Measurements from ENCODE around the gene ADAMTSL5.

Gene ADAMTSL5

GRCh38 chr19:1513499-1514294 lies 878 bp upstream of the ADAMTSL5 start:
- in situ Hi-C loops (cut with MboI; ENCODE audit: low sequenced_read_pairs): no loop called here
- peaks cover under 1% of the 10 kb centered on the region; the same call in 1 of the 2 replicates for H3K9me3 ChIP-seq
- H3K4me3 ChIP-seq: peak overlapping the region; percentile 37
- no peaks in the 10 kb centered on the region; the same call in 1 of the 2 replicates for H3K36me3 ChIP-seq (replicated peaks)
- H3K4me1 ChIP-seq: peaks cover 6% of the 10 kb centered on the region; the same call in 1 of the 2 replicates
- no peaks in the 10 kb centered on the region for H3K27me3 ChIP-seq (ENCODE audit: low read depth)
- peak in 1 of 2 experiments; percentile 74 for DNase-seq (ENCODE audit: low spot score in 2 of 2)

DNA sequence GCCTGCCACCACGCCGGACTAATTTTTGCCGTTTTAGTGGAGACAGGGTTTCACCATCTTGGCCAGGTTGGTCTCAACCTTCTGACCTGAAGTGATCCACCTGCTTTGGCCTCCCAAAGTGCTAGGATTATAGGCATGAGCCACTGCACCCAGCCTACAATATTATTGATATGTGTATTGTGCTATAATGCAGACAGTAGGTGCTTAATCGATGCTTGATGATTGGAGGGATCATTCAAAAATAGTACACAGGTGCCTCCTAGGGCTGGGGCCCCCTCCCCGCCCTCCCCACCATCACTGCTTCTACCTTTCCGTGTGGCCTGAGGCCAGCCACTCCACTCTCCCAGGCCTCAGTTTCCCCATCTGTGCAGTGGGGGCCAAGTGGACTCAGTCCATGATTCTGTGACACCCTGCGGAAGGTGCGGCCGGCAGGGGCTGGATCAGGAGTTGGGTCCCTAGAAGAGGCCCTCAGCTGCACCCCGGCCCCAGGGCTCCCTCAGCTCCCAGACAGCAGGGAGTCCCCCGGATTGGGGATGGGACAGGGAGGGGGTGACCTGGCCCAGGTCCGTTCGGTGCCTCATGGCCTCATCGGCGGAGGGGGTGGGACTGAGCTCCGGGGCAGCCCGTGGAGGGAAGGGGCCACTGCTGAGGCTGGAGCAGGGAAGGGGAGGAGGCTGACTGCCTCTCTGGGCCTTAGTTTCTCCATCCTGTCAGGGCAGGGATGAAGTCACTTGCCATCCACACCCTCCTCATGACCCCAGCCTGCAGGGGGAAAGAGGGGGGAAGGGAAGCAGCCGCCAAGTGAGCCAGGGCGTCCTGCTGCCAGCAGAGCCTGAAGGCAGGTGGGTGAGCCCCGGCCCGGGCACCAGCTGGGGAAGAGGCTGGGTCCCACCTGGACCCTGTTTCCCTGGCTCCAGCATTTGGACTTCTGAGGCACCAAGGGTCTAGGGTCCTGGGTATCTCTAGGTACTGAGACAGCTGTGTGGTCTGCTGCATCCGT lies 1.2 kb downstream of the ADAMTSL5 start:
- Histone ChIP-seq H3K4me3 (no peak overlapping the region), H3K36me3 (replicated peaks) (no peaks in the 10 kb centered on the region; the same call in 1 of the 2 replicates), H3K9me3 (peaks cover 3% of the 10 kb centered on the region; the same call in 1 of the 2 replicates), H3K4me1 (peaks cover 12% of the 10 kb centered on the region), H3K27me3 (ENCODE audit: low read depth) (no peaks in the 10 kb centered on the region)
- DNase-seq (ENCODE audit: low spot score in 2 of 2): no peak
- in situ Hi-C loops (cut with MboI; ENCODE audit: low sequenced_read_pairs): no loop called here

DNA sequence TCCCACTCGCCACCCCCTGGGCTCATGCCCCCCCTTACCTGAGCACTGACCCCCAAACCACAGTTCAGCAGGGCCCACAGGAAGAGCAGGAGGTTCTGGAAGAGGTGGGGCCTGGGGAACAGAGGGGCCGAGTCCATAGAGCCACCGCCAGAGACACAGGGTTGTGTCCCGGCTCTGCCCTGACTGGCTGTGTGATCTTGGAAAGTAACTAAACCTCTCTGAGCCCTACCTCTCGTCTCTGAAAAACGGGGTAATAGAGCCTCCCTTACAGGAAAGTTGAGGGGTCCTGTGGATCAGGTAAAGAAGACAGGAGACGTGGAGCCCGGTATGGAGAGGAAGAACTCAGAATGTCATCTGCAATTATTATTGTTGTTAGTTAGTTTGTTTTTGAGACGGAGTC lies 2.0 kb downstream of the ADAMTSL5 start:
- peaks cover 12% of the 10 kb centered on the region for H3K4me1 ChIP-seq
- in situ Hi-C loops (cut with MboI; ENCODE audit: low sequenced_read_pairs): no loop called here
- H3K9me3 ChIP-seq: peaks cover 3% of the 10 kb centered on the region; the same call in 1 of the 2 replicates
- no peaks in the 10 kb centered on the region; the same call in 1 of the 2 replicates for H3K36me3 ChIP-seq (replicated peaks)
- H3K4me3 ChIP-seq: no peak overlapping the region
- DNase-seq (ENCODE audit: low spot score in 2 of 2): no peak
- no peaks in the 10 kb centered on the region for H3K27me3 ChIP-seq (ENCODE audit: low read depth)

DNA sequence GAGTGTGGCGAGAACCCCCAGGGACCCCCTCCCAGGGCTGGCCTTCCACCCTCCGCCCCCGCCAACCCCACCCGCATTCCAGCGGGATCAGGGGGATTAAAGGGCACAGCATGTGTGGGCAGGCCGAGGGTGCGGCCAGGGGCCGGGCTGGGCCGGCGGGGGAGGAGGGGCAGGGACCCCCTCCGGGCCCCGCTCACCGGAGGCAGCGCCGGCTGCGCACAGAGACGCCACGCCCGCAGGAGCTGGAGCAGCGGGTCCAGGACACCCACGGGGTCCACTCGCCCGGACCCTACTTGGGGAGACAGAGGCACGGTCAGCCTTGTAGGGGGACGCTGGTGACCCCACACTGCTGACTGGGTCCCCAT lies 2.4 kb downstream of the ADAMTSL5 start:
- Histone ChIP-seq H3K9me3 (peaks cover 3% of the 10 kb centered on the region; the same call in 1 of the 2 replicates), H3K4me1 (peaks cover 12% of the 10 kb centered on the region), H3K36me3 (replicated peaks) (no peaks in the 10 kb centered on the region; the same call in 1 of the 2 replicates), H3K4me3 (no peak overlapping the region), H3K27me3 (ENCODE audit: low read depth) (no peaks in the 10 kb centered on the region)
- in situ Hi-C loops (cut with MboI; ENCODE audit: low sequenced_read_pairs): no loop called here
- peak in 1 of 2 experiments; percentile 50 for DNase-seq (ENCODE audit: low spot score in 2 of 2)

DNA sequence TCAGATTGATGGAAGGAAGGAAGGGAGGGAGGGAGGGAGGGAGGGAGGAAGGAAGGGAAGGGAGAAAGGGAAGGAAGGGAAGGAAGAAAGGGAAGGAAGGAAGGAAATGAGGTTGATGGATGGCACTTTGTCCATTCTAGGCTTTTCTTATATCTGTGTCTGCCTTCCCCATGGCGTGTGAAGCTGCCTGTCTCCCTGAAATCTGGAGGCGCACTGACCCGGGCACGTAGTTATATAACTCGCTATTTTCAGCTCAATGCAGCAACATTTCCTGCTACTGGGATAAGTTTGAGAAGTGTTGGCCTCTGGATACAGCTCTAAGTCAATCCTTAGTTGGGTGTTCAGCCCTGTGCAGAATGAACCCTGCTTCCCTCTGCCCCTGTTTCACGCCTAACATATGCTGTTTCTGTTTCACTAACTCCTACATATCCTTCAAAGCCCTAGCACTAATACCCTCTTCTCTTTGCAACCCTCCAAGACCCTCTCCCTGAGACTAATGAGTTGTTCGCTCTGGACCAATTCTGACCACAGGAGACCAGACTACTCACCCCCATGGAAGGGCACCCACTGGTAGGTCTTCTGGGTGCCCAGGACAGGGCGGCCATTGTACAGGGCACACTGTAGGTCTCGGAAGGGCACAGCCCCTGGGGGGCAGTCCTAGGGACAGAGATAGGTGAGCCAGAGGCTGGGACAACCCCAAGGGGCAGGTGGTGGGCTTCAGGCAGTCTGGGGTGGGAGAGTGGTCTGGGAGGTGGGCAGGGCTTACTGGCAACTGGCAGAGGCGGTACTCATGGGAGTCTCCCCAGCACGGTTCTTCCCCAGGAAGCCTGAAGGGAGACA lies 3.0 kb downstream of the ADAMTSL5 start:
- Histone ChIP-seq H3K36me3 (replicated peaks) (no peaks in the 10 kb centered on the region; the same call in 1 of the 2 replicates), H3K27me3 (ENCODE audit: low read depth) (no peaks in the 10 kb centered on the region), H3K4me1 (peaks cover 12% of the 10 kb centered on the region), H3K4me3 (no peak overlapping the region), H3K9me3 (peaks cover 3% of the 10 kb centered on the region; the same call in 1 of the 2 replicates)
- DNase-seq (ENCODE audit: low spot score in 2 of 2): no peak
- in situ Hi-C loops (cut with MboI; ENCODE audit: low sequenced_read_pairs): no loop called here

DNA sequence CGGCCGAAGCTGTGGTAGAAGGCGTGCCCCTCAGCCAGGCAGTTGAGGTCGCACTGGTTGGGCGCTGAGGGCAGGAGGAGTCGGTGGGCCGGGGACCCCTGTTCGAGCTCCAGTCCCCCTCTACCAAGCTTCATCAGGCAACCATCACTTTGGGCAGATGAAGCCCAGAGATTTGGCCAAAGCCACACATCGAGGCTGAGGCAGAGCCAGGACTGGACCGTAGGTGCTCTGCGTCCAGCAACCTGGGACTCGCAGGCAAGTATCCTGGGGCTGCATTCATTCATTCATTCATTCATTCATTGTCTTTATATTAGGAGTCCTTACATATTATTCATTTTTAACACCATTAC lies 4.3 kb downstream of the ADAMTSL5 start:
- no peak for DNase-seq (ENCODE audit: low spot score in 2 of 2)
- Histone ChIP-seq H3K4me1 (peaks cover 12% of the 10 kb centered on the region), H3K36me3 (replicated peaks) (no peaks in the 10 kb centered on the region; the same call in 1 of the 2 replicates), H3K4me3 (peak overlapping the region; percentile 19), H3K27me3 (ENCODE audit: low read depth) (no peaks in the 10 kb centered on the region), H3K9me3 (peaks cover 3% of the 10 kb centered on the region; the same call in 1 of the 2 replicates)
- in situ Hi-C loops (cut with MboI; ENCODE audit: low sequenced_read_pairs): no loop called here

- H3K4me3 ChIP-seq: peak overlapping the region; percentile 39
- DNase-seq (ENCODE audit: low spot score in 2 of 2): peak; percentile 90 to 98
- in situ Hi-C loops (cut with MboI; ENCODE audit: low sequenced_read_pairs): no loop called here
These were observed 4.9 kb downstream of the ADAMTSL5 start for GRCh38 chr19:1507763-1508506.

DNA sequence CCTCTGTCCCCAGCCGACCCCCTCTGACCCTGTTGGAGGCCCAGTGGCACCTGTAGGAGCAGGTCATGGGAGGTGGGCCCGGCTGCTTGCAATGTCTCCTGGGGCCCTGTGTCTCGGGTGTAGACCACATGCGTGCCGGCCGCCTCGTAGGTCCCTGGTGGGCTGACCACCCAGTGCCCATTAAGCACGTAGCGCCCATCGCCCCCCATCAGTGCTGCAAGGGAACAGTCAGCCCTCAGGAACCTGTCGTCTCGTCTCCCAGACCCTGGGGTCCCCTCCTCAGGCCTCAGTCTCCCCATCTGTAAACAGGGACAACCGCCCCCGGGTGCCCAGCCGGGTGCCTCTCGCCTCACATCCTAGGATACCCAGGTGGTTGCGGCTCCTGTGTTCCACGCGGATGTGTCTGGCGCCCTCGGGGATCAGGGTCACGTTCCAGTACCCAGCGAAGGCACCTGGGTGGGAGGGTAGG lies 5.6 kb downstream of the ADAMTSL5 start:
- H3K27me3 ChIP-seq (ENCODE audit: low read depth): no peaks in the 10 kb centered on the region
- no peak for DNase-seq (ENCODE audit: low spot score in 2 of 2)
- peak overlapping the region; percentile 39 for H3K4me3 ChIP-seq
- H3K9me3 ChIP-seq: peaks cover 3% of the 10 kb centered on the region; the same call in 1 of the 2 replicates
- in situ Hi-C loops (cut with MboI; ENCODE audit: low sequenced_read_pairs): no loop called here
- H3K36me3 ChIP-seq (replicated peaks): no peaks in the 10 kb centered on the region; the same call in 1 of the 2 replicates
- H3K4me1 ChIP-seq: peaks cover 10% of the 10 kb centered on the region

More at GRCh38 chr19:1507763-1508506, 4.9 kb downstream of the ADAMTSL5 start:
- Histone ChIP-seq H3K9me3 (peaks cover 3% of the 10 kb centered on the region; the same call in 1 of the 2 replicates), H3K4me1 (peaks cover 12% of the 10 kb centered on the region), H3K36me3 (replicated peaks) (no peaks in the 10 kb centered on the region; the same call in 1 of the 2 replicates), H3K27me3 (ENCODE audit: low read depth) (no peaks in the 10 kb centered on the region)

DNA sequence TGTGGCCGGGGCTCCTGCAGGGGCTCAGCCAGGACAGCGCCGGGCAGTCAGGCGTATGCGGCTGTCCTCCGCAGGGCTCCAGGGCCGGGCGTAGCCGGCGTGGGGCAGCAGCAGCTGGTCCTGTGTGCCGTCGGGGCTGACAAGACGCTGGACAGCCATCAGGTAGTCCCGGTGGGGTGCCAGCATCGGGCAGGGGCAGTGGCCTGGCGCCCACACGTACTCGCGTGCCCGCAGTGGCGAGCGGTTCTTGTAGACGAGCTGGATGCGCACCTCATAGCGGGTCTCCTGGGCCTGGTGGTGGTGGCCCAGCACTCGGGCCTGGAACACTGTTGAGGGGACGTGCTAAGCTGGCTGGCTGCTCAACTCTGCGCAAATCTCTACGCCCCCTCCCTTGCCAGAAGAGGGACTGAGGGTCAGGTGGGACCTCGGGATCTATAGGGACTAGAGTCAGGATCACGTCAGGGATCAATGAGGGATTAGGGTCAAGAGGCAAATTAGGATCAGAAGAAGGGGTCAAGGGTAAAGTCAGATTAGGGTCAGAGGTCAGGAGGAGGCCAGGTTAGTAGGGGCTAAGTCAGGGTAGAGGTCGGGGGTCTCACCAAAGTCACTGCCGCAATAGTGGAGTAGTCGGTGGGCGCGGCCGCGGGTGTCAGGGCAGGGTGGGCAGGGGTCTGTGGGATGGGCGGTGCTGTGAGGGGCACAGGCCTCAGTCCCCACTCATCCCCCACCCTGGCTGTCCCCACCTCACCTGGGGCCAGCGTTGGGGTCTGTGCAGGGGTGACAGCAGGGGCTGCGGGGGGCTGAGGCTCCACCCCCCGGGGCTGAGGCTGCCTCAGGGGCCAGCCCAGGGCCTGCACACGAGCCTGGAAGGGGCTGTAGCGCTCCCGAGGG lies 6.6 kb downstream of the ADAMTSL5 start:
- in situ Hi-C loops (cut with MboI; ENCODE audit: low sequenced_read_pairs): no loop called here
- DNase-seq (ENCODE audit: low spot score in 2 of 2): no peak

GRCh38 chr19:1505012-1505411 lies 7.8 kb downstream of the ADAMTSL5 start:
- DNase-seq (ENCODE audit: low spot score in 2 of 2): no peak
- Histone ChIP-seq H3K27me3 (ENCODE audit: low read depth) (no peaks in the 10 kb centered on the region), H3K9me3 (peaks cover 5% of the 10 kb centered on the region; the same call in 1 of the 2 replicates), H3K4me1 (peaks cover 6% of the 10 kb centered on the region), H3K4me3 (no peak overlapping the region), H3K36me3 (replicated peaks) (no peaks in the 10 kb centered on the region; the same call in 1 of the 2 replicates)
- in situ Hi-C loops (cut with MboI; ENCODE audit: low sequenced_read_pairs): no loop called here

More for the DNA sequence above, 6.6 kb downstream of the ADAMTSL5 start:
- H3K36me3 ChIP-seq (replicated peaks): no peaks in the 10 kb centered on the region; the same call in 1 of the 2 replicates
- H3K4me3 ChIP-seq: no peak overlapping the region
- H3K9me3 ChIP-seq: peaks cover 3% of the 10 kb centered on the region; the same call in 1 of the 2 replicates
- H3K4me1 ChIP-seq: peaks cover 10% of the 10 kb centered on the region
- no peaks in the 10 kb centered on the region for H3K27me3 ChIP-seq (ENCODE audit: low read depth)

DNA sequence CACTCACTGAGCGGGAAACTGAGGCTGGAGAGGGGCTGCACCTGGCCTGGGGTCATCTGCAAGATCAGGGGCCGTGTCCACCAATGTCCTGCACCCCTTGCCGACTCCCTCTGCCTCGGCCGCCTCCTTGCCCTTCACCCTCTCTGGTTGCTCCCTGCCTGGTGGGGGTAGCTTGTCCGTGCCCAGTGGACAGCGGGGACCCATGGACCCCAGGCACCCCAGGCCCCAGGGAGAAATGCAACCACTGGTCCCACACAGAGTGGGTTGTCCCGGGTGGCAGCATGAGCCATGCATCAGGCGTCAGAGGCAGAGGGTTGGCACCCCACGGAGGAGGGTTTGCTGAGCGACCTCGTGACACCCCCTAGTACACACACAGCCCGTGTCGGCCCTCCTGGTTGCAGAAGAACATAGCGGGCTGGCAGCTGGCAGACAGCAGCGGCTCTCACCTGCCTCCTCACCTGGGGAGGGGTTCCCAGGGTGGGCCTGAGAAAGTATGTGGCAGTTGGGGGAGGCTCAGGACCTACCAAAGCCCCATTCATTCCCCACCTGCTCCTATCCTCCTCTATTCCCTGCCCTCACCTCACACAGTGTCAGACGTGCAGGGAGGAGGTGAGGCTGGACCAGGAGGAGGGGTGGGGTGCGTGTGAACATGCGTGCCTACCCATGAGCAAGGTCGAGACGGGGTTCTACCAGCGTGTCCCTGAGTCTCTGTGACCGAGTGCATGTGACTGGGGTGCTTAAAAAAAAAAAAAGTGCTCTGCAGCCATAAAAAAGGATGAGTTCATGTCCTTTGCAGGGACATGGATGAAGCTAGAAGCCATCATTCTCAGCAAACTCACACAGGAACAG lies 8.7 kb downstream of the ADAMTSL5 start:
- no peaks in the 10 kb centered on the region; the same call in 1 of the 2 replicates for H3K36me3 ChIP-seq (replicated peaks)
- H3K27me3 ChIP-seq (ENCODE audit: low read depth): no peaks in the 10 kb centered on the region
- no peak overlapping the region for H3K4me3 ChIP-seq
- peaks cover 8% of the 10 kb centered on the region; the same call in 1 of the 2 replicates for H3K9me3 ChIP-seq
- peaks cover 6% of the 10 kb centered on the region for H3K4me1 ChIP-seq
- DNase-seq (ENCODE audit: low spot score in 2 of 2): no peak
- in situ Hi-C loops (cut with MboI; ENCODE audit: low sequenced_read_pairs): no loop called here

Measured in HAP-1 (cell line).